ENCODE data around the gene TRIO. TPM values are rescaled to one million over a fixed set of nuclear protein-coding genes. Genes with fewer than 3 reads are reported as not detected.

The TRIO gene
- polyA plus RNA-seq, 3 donors = 10.3 to 63.1 (median 34.5) TPM

- H3K27ac ChIP-seq (ENCODE audit: low read depth, low read length) = no peak overlapping the region
Observed at GRCh38 chr5:14309199-14309598, 166.1 kb downstream of the TRIO start.

- H3K27ac ChIP-seq (ENCODE audit: low read depth, low read length) = no peak overlapping the region
- WGBS, 3 donors = 48 to 85% (median 80%) methylated on average over 8 of the region's 8 CpGs
Observed at GRCh38 chr5:14309878-14310531, 166.9 kb downstream of the TRIO start.

GRCh38 chr5:14310901-14311300 lies 167.8 kb downstream of the TRIO start:
- H3K27ac ChIP-seq (ENCODE audit: low read depth, low read length) = no peak overlapping the region
- WGBS, 3 donors = 95 to 98% (median 96%) methylated on average over 8 of the region's 8 CpGs

DNA sequence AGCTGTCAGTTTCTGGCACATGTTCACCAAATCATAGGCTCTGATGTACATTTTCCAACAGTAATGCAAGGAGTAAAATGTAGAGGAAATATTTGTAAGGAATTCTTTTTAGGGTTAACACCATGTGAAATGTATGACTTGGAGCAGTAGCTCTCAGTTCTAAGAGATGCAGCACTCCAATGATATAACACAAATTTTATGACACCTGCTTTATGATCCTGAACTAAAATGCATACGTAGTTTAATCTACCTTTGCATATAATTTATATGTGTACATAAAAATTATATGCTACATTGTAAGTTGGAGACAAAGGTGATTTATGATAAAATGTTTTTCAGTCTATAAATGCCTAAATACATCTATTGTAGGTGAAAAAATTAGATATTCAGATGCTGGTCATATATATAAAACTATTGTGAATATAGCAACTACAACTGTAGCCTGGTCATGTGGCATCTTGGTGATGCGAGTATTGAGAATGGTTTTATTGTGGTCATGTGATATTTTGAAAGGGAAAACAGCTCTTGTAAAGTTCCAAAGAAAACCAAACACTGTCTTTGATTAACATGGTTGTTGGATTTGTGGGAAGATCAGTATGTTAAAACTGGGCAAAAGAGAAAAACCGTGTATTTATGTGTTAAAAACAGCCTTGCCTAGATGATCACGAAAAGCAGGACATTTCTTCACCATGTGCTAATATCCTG lies 171.0 kb downstream of the TRIO start:
- H3K27ac ChIP-seq (ENCODE audit: low read depth, low read length) = no peak overlapping the region
- 72 to 93% (median 76%) methylated on average over 4 of the region's 4 CpGs for WGBS, 3 donors

DNA sequence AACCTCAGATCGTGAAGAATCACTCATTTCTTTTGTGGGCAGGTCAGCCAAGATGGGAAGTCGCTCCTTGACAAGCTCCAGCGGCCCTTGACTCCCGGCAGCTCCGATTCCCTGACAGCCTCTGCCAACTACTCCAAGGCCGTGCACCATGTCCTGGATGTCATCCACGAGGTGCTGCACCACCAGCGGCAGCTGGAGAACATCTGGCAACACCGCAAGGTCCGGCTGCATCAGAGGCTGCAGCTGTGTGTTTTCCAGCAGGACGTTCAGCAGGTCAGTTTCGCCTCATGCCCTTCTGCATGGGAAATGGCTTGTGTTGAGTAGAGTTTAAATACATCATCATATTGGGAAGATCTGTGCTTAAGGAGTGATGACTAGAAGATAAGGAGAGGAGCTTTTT lies 173.3 kb downstream of the TRIO start:
- H3K27ac ChIP-seq (ENCODE audit: low read depth, low read length) = no peak overlapping the region
- 75 to 91% (median 89%) methylated on average over 12 of the region's 12 CpGs for WGBS, 3 donors

DNA sequence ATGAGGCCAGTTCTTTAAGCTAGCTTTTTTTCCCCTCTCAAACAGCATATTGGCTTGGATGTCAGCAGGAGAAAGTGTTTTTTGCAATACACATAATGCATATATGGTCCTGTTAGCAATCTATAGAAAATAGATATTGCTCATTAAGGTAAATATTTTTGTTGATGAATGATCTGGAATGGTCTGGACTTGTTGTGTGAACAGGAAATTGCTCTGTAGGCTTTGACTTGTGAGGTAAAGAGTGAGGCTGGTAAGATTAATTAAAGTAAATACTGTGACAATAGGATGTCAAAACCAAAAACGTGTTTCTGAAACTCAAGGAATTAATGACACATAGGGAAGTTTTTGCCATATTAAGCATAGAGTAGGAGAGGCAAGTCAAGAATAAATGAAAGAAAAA lies 176.0 kb downstream of the TRIO start:
- WGBS, 3 donors = 67 to 72% (median 68%) methylated on average over 1 of the region's 1 CpG

DNA sequence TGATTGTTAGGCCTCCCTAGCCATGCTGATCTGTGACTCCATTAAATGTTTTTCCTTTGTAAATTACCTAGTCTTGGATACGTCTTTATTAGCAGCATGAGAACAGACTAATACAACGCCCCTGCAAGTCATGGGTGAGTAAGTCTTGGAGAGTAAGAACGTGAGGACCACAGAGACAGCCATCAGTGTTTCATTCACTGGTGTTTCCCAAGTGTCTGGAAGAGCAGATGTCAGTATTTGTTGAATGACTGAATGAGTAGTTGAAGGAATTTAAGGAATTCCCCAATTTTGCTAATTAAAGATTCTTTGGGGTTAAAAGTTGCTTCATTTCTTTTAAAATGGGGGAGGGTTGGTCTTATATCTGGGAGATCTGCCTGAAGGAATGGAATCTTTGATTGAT lies 178.8 kb downstream of the TRIO start:
- WGBS, 3 donors = 95 to 96% (median 96%) methylated on average over 3 of the region's 3 CpGs

More for the DNA sequence above, 176.0 kb downstream of the TRIO start:
- H3K27ac ChIP-seq (ENCODE audit: low read depth, low read length) = no peak overlapping the region

DNA sequence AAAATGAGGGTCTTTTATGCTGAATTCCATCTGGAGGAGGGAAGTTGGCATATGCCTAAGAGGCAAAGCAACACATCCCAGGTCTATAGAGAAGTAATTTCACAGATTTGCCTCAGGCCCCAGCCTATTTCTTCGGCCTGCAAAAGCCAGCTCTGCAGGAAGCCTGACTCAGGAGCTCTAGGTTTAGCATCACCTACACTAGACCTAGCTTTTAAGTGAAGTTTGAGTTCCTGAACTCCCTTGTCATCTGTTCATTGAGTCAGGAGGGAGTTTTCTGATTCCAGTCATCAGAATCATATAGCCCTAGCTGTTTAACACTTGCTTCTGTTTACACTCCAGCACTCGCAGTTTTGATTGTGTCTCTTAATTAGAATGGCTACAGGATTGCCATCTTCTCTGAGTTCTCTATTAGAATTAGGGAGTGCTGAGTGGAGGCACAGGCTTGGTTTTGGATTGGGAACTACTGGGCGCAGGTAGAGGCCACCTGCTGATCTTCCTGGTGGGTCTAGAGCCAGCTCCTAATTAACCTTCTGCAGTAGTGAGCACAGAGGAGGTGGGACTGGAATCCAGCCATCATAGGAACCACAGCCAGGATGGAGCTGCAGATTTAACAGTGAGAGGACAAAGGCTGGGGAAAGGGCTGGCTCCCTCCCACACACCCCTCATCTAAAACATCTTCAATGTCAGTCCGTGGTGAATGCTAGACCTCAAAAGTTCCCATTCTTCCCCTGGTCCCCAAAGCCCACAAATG lies 179.5 kb downstream of the TRIO start:
- H3K27ac ChIP-seq (ENCODE audit: low read depth, low read length) = no peak overlapping the region
- WGBS, 3 donors = 79 to 92% (median 85%) methylated on average over 4 of the region's 4 CpGs

More for the DNA sequence above, 178.8 kb downstream of the TRIO start:
- H3K27ac ChIP-seq (ENCODE audit: low read depth, low read length) = no peak overlapping the region

- WGBS, 3 donors = 92 to 98% (median 94%) methylated on average over 7 of the region's 7 CpGs
Observed at GRCh38 chr5:14323466-14323865, 180.3 kb downstream of the TRIO start.

GRCh38 chr5:14325369-14325768 lies 182.2 kb downstream of the TRIO start:
- H3K27ac ChIP-seq (ENCODE audit: low read depth, low read length) = no peak overlapping the region
- 87 to 93% (median 89%) methylated on average over 6 to 7 of the region's 7 CpGs for WGBS, 3 donors

More at GRCh38 chr5:14323466-14323865, 180.3 kb downstream of the TRIO start:
- no peak overlapping the region for H3K27ac ChIP-seq (ENCODE audit: low read depth, low read length)

DNA sequence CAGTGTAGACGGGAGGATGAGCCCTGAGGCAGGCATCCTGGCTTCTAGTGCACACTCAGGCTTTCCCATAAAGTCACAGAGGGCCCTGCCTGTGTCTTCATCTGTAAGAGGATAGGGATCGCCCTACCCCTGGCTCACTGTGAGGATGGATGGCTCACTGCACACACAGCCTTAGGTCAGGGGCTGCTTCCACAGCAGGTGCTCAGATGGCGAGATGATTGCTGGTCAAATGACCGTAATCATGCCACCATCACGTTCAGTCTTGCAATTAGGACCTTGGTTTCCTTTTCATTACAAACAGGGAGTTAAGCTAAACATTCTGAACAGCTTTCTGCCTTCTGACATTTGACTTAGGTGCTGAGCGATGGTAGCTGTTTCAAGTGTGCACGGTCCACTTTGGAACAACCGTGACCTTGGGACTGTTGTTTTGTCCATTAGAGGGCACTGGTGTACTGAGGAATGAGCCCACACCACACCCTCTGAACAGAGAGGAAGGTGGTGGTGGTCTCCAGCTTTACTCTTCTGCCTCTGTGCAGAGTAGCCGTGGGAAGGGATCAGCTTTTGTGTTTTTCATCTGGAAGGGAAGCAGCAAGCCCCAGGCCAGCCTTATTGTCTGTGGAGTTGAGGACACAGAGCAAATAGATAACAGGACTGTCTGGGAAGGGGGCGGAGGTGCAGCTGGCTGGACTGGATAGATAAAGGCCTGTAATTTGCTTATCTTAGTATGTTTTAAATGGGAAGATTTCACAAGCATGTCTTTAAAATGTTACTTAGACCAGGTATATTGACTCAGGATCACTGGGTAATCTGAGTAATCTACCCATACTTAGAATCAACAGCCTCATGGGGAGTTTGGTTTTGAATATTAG lies 183.1 kb downstream of the TRIO start:
- H3K27ac ChIP-seq (ENCODE audit: low read depth, low read length) = no peak overlapping the region
- WGBS, 3 donors = 63 to 79% (median 76%) methylated on average over 10 of the region's 10 CpGs

- WGBS, 3 donors = 68 to 93% (median 92%) methylated on average over 6 of the region's 6 CpGs
- H3K27ac ChIP-seq (ENCODE audit: low read depth, low read length) = no peak overlapping the region
Observed at GRCh38 chr5:14327624-14328023, 184.5 kb downstream of the TRIO start.

DNA sequence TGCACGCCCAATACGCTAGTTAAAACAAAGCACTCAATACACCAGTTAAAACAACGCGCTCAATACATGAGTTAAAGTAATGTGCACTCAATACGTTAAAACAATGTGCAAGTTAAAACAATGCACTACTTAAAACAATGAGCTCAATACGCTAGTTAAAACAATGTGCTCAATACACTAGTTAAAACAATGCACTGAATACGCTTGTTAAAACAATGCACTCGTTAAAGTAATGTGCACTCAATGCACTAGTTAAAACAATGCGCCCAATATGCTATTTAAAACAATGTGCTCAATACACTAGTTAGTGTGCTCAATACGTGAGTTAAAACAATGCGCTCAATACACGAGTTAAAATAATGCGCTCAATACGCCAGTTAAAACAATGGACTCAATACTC lies 185.0 kb downstream of the TRIO start:
- H3K27ac ChIP-seq (ENCODE audit: low read depth, low read length) = no peak overlapping the region
- 96 to 97% (median 96%) methylated on average over 14 of the region's 14 CpGs for WGBS, 3 donors

GRCh38 chr5:14330291-14330690 lies 187.1 kb downstream of the TRIO start:
- no peak overlapping the region for H3K27ac ChIP-seq (ENCODE audit: low read depth, low read length)
- WGBS, 3 donors = 73 to 84% (median 80%) methylated on average over 2 of the region's 2 CpGs

GRCh38 chr5:14330729-14331385 lies 187.7 kb downstream of the TRIO start:
- 71 to 81% (median 80%) methylated on average over 14 of the region's 14 CpGs for WGBS, 3 donors
- H3K27ac ChIP-seq (ENCODE audit: low read depth, low read length) = no peak overlapping the region

DNA sequence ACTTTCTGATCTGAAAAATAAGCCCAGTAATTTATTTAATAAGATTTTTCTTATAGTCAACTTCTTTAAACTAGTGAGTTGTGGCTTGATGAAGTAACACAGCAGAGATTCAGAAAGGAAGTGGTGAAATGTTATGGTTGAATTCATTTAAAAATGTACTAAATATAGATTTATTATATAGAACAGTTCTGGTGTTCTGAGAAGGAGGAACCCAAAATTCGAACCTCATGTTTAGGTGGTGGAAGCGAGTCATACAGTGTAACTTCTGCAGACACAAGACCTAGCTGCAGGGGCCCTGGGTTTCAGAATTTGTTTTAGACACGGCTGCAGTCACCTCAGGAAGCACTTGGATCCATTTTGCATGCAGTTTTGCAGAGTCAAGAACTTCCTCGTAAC lies 188.2 kb downstream of the TRIO start:
- H3K27ac ChIP-seq (ENCODE audit: low read depth, low read length) = no peak overlapping the region
- WGBS, 3 donors = 45 to 75% (median 60%) methylated on average over 4 of the region's 4 CpGs

DNA sequence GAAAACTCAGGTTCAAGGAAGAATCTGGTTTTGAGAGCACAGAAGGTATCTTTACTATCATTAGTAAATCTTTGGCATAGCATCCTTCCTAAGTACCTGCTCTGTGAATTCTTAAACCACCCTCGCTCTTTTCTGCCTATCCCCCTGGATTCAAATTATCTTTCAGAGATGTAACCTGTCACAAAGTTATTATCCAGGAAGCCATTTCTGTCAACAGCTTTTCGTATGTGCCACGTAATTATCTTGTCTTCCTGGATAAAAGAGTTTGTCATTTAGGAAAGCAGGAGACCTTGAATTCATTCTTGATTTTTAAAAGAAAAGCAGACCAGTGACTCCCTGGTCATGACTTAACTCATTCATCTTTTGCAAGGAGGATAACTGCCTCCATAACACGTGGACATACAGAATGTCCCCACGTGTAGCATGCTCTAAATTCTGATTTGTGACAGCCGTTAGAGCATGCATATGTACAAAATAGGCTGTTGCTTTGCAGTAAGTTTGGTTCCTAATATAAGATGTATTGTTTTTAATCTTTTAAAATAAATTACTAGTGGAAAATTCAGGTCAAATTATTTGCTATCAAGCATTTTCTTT lies 189.0 kb downstream of the TRIO start:
- WGBS, 3 donors = 85 to 89% (median 87%) methylated on average over 6 of the region's 6 CpGs
- H3K27ac ChIP-seq (ENCODE audit: low read depth, low read length) = no peak overlapping the region

- no peak overlapping the region for H3K27ac ChIP-seq (ENCODE audit: low read depth, low read length)
- WGBS, 3 donors = 90 to 96% (median 91%) methylated on average over 10 of the region's 10 CpGs
Observed at GRCh38 chr5:14332746-14333145, 189.6 kb downstream of the TRIO start.
